ENCODE measurements around the gene RPS27L. TPM values are rescaled to one million over a fixed set of nuclear protein-coding genes. Genes with fewer than 3 reads are reported as not detected.
A peak's percentile ranks its signal among the peaks of the same experiment; 100 is the strongest.
"Not testable (repeated sequence)": the region's sequence is repeated elsewhere in the genome, so short reads cannot be mapped to it uniquely, and the experiment has no call there.

RPS27L gene
- total RNA-seq, 1 donor from 2014 or later = 20.0 TPM

GRCh38 chr15:63135281-63135680 is 22.0 kb downstream of the RPS27L start:
- DNase-seq = no peak

GRCh38 chr15:63134245-63134985 is 22.9 kb downstream of the RPS27L start:
- DNase-seq = no peak

GRCh38 chr15:63133786-63134185 is 23.5 kb downstream of the RPS27L start:
- no peak for DNase-seq

- DNase-seq = no peak
These were observed 30.6 kb downstream of the RPS27L start for GRCh38 chr15:63126726-63127125.

GRCh38 chr15:63124506-63124905 is 32.8 kb downstream of the RPS27L start:
- DNase-seq = no peak

GRCh38 chr15:63122002-63122875 is 35.0 kb downstream of the RPS27L start:
- peak; percentile 75 for DNase-seq

GRCh38 chr15:63121382-63122001 is 35.8 kb downstream of the RPS27L start, which contains the start of gene LACTB:
LACTB (plus strand) TSS chr15:63121861; CDS start chr15:63121872, 11 bp downstream.
- peak; percentile 88 for DNase-seq

GRCh38 chr15:63118854-63119253 is 38.4 kb downstream of the RPS27L start:
- no peak for DNase-seq

GRCh38 chr15:63114465-63114864 is 42.8 kb downstream of the RPS27L start:
- DNase-seq = no peak

GRCh38 chr15:63112871-63113270 is 44.4 kb downstream of the RPS27L start:
- DNase-seq = no peak

GRCh38 chr15:63111481-63111880 is 45.8 kb downstream of the RPS27L start:
- DNase-seq = no peak

GRCh38 chr15:63110428-63111026 is 46.8 kb downstream of the RPS27L start:
- DNase-seq = no peak

GRCh38 chr15:63109920-63110319 is 47.4 kb downstream of the RPS27L start:
- no peak for DNase-seq

GRCh38 chr15:63109498-63109897 is 47.8 kb downstream of the RPS27L start:
- DNase-seq = no peak

GRCh38 chr15:63107895-63108546 is 49.3 kb downstream of the RPS27L start:
- no peak for DNase-seq

- DNase-seq = not testable (repeated sequence)
These were observed 51.9 kb downstream of the RPS27L start for GRCh38 chr15:63105354-63105753.

- DNase-seq = no peak
These were observed 52.5 kb downstream of the RPS27L start for GRCh38 chr15:63104727-63105126.

- no peak for DNase-seq
These were observed 53.9 kb downstream of the RPS27L start for GRCh38 chr15:63103416-63103815.

GRCh38 chr15:63099581-63099980 is 57.7 kb downstream of the RPS27L start:
- DNase-seq = not testable (repeated sequence)

GRCh38 chr15:63098901-63099300 is 58.4 kb downstream of the RPS27L start:
- DNase-seq = not testable (repeated sequence)
